ENCODE data around the gene LHFPL6. TPM values are rescaled to one million over a fixed set of nuclear protein-coding genes. Genes with fewer than 3 reads are reported as not detected.
A peak's percentile ranks its signal among the peaks of the same experiment; 100 is the strongest.

LHFPL6 gene
- total RNA-seq = 10 to 100 TPM in 1 of 2 donors, 1 to 10 TPM in 1; 7.5 to 40.0 TPM

DNA sequence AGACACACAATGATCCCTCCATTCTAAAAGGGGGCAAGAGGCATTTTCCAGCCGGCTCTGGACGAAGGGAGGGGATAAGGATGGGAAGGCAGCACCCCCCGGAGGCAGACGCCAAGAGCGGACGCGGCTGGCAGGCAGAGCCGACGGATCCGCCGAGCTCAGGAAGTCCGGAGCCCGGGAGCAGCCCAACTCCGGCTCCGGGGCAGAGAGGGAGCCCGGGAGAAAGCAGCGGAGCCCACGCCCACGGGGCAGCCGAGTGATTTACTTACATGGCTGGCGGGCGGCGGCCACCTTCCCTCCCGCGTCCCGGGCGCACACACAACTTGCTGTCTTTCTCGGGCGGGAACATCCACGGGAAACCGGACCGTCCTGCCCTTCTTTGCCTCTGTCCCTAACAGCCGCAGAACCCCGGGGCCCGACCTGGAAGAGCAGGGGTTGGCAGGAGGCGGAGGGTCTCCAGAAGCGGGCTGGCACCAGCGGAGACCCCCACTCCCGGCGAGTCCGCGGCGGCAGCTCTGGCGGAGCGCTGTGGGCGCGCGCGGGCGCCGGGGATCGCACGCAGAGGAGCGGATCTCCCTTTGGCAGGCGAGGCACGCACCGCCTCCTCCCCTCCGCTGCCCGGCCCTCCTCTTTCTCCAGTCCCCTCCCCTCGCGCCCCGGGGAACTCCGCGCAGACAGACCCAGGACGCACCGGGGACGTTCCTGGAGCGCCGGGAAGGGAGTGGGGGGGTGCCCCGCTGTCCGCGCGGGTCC lies at the start of gene LHFPL6:
LHFPL6 (minus strand) TSS at position 580 of the 753 bp plus-strand sequence.
- H3K4me1 ChIP-seq (replicated peaks) = no peaks in the 10 kb centered on the region
- DNase-seq (ENCODE audit: low spot score) = peak; percentile 79

DNA sequence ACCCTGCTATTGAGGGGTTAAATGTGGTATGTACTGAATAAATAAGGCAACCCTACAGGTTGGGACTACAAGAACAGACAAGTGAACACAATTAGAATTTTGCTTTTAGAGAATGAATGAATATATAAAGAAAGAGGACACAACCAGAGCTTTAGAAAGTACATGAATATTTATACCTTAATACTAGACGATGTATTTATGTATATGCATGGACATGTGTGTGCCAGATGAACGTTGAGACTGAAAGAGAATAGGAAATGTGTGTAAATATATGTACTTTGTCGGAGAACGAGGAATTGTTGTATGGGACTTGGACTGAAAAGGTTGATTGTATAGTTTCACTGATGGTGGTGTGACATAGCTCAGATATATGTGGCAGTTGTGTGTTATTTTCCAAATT lies 43.1 kb upstream of the LHFPL6 start:
- intact Hi-C loops (cut with DNase I) = no loop called here
- H3K36me3 ChIP-seq = no peaks in the 10 kb centered on the region
- H3K9me3 ChIP-seq = no peaks in the 10 kb centered on the region
- H3K27ac ChIP-seq = no peak overlapping the region
- 52% methylated on average over 4 of the region's 4 CpGs for WGBS
- H3K27me3 ChIP-seq (replicated peaks; ENCODE audit: insufficient read depth) = no peaks in the 10 kb centered on the region
- DNase-seq (ENCODE audit: low spot score) = no peak
- no peaks in the 10 kb centered on the region for H3K4me1 ChIP-seq (replicated peaks)
- no peak overlapping the region for H3K4me3 ChIP-seq
- TF ChIP-seq POLR2AphosphoS5 (IDR thresholded peaks at IDR 0.05) (no peak), POLR2A (IDR thresholded peaks at IDR 0.05) (no peak)
- TF ChIP-seq, protein P1, sequence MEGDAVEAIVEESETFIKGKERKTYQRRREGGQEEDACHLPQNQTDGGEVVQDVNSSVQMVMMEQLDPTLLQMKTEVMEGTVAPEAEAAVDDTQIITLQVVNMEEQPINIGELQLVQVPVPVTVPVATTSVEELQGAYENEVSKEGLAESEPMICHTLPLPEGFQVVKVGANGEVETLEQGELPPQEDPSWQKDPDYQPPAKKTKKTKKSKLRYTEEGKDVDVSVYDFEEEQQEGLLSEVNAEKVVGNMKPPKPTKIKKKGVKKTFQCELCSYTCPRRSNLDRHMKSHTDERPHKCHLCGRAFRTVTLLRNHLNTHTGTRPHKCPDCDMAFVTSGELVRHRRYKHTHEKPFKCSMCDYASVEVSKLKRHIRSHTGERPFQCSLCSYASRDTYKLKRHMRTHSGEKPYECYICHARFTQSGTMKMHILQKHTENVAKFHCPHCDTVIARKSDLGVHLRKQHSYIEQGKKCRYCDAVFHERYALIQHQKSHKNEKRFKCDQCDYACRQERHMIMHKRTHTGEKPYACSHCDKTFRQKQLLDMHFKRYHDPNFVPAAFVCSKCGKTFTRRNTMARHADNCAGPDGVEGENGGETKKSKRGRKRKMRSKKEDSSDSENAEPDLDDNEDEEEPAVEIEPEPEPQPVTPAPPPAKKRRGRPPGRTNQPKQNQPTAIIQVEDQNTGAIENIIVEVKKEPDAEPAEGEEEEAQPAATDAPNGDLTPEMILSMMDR (IDR thresholded peaks at IDR 0.05) = no peak

More for the DNA sequence above, at the start of gene LHFPL6:
- intact Hi-C loops (cut with DNase I) = loop anchor here (5.0 kb wide), 2 partner anchors 70 to 185 kb away; no protein-coding TSS in a partner anchor
- H3K27me3 ChIP-seq (replicated peaks; ENCODE audit: insufficient read depth) = no peaks in the 10 kb centered on the region
- peak within 1 kb of the TSS; percentile 79 to 85 for H3K27ac ChIP-seq
- H3K4me3 ChIP-seq = peak within 1 kb of the TSS; percentile 65 to 69
- TF ChIP-seq POLR2AphosphoS5 (IDR thresholded peaks at IDR 0.05) = peak; percentile 22
- TF ChIP-seq POLR2A (IDR thresholded peaks at IDR 0.05) = peak; percentile 70
- TF ChIP-seq, protein P1 (IDR thresholded peaks at IDR 0.05) = peak in 1 of 4 experiments; percentile 17
- H3K36me3 ChIP-seq = no peaks in the 10 kb centered on the region
- H3K9me3 ChIP-seq = no peaks in the 10 kb centered on the region
- 2% methylated on average over 68 of the region's 73 CpGs for WGBS

DNA sequence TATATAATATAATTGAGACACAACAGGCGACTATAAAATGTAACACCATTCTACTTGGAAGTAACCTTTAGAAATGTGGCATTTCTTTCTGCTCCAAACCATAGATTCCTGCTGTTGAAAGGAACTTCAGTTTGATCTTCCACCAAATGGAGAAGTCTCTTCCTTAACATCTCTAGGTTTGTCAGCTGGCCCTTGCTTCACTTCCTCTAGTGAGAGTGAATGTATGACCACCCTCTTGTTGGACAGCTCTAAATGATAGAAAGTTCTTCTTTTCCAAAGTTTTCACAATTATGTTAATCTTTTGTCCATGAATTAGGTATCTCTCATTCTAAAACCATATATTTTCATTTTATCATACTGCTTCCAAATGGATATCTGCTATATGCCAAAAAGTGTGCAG lies 38.7 kb upstream of the LHFPL6 start:
- H3K36me3 ChIP-seq = no peaks in the 10 kb centered on the region
- no peaks in the 10 kb centered on the region for H3K9me3 ChIP-seq
- 83% methylated on average over 1 of the region's 1 CpG for WGBS
- TF ChIP-seq, protein P1 (IDR thresholded peaks at IDR 0.05) = no peak
- TF ChIP-seq POLR2A (IDR thresholded peaks at IDR 0.05) (no peak), POLR2AphosphoS5 (IDR thresholded peaks at IDR 0.05) (no peak)
- no peak overlapping the region for H3K27ac ChIP-seq
- no peaks in the 10 kb centered on the region for H3K27me3 ChIP-seq (replicated peaks; ENCODE audit: insufficient read depth)
- no peak overlapping the region for H3K4me3 ChIP-seq
- no peaks in the 10 kb centered on the region for H3K4me1 ChIP-seq (replicated peaks)
- no peak for DNase-seq (ENCODE audit: low spot score)
- intact Hi-C loops (cut with DNase I) = no loop called here

DNA sequence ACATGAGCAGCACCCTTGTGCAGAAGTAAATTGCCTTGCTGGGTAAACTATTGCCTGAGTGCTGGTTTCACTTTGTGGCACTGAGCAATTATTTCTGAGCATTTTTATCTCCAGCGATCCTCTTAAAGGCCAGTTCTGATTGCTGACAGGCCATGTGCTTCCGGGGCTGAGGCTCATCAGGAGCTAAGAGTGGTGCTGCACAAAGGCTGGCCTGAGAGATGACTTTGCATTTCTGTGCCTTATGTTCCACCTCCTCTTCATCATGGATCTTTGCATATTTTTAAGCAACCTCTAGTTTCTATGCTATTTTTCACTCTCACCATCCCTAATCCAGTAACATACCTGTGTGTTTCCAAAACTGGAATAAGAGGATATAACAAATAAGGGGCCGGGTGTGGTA lies 34.9 kb upstream of the LHFPL6 start:
- DNase-seq (ENCODE audit: low spot score) = no peak
- no peaks in the 10 kb centered on the region for H3K27me3 ChIP-seq (replicated peaks; ENCODE audit: insufficient read depth)
- intact Hi-C loops (cut with DNase I) = no loop called here
- 95% methylated on average over 3 of the region's 3 CpGs for WGBS
- H3K4me1 ChIP-seq (replicated peaks) = no peaks in the 10 kb centered on the region
- H3K9me3 ChIP-seq = no peaks in the 10 kb centered on the region
- H3K27ac ChIP-seq = no peak overlapping the region
- no peak overlapping the region for H3K4me3 ChIP-seq
- TF ChIP-seq POLR2AphosphoS5 (IDR thresholded peaks at IDR 0.05) = no peak
- TF ChIP-seq, protein P1 (IDR thresholded peaks at IDR 0.05) = no peak
- no peak for TF ChIP-seq POLR2A (IDR thresholded peaks at IDR 0.05)
- no peaks in the 10 kb centered on the region for H3K36me3 ChIP-seq

DNA sequence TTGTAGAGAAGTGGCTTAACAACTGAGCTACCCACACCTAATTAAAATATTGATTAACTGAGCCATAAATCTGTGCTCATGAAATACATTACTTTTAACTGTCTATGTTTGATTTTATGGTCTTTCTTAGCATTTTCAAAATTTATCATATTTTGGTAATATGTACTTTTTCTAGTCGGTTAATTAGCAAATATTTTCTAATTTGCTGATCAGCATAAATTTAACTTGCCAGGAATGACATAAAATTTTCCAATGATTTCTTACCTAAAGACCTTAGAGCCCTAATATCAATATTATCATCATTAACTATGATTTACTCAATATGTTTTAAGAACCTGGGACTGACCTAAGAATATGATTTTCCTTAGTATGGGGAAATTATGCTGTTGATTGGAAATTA lies 32.6 kb upstream of the LHFPL6 start:
- intact Hi-C loops (cut with DNase I) = no loop called here
- Histone ChIP-seq H3K27ac (no peak overlapping the region), H3K4me1 (replicated peaks) (no peaks in the 10 kb centered on the region), H3K4me3 (no peak overlapping the region), H3K27me3 (replicated peaks; ENCODE audit: insufficient read depth) (no peaks in the 10 kb centered on the region), H3K36me3 (no peaks in the 10 kb centered on the region), H3K9me3 (no peaks in the 10 kb centered on the region)
- TF ChIP-seq, protein P1 (IDR thresholded peaks at IDR 0.05) = no peak
- TF ChIP-seq POLR2A (IDR thresholded peaks at IDR 0.05) (no peak), POLR2AphosphoS5 (IDR thresholded peaks at IDR 0.05) (no peak)
- WGBS = 88% methylated on average over 1 of the region's 1 CpG
- no peak for DNase-seq (ENCODE audit: low spot score)

Measured in prostate gland (tissue), 2 donors.